ENCODE measurements around the gene SIM1. TPM values are rescaled to one million over a fixed set of nuclear protein-coding genes. Genes with fewer than 3 reads are reported as not detected.

Gene SIM1
- total RNA-seq, 1 experiment from 2014 or later: not detected

GRCh38 chr6:100465701-100466409 is 1.1 kb upstream of the SIM1 start:
- intact Hi-C loops (cut with micrococcal nuclease; ENCODE audit: unreplicated experiment) (no loop called here), in situ Hi-C loops (cut with HindIII; ENCODE audit: low pct_unique_long_range_greater_than_20kb, low sequenced_read_pairs) (no loop called here)
- H3K36me3 ChIP-seq (ENCODE audit: control insufficient read depth, insufficient read depth, low read length): no peaks in the 10 kb centered on the region
- no TSS peak for BruUV-seq (replicated peaks)
- DNase-seq (ENCODE audit: low read depth, low spot score): no peak
- ATAC-seq: no peak
- H3K27ac ChIP-seq (ENCODE audit: low read length): no peak overlapping the region
- ChIA-PET POLR2A (no interaction called here), CTCF (no interaction called here)
- H3K9me3 ChIP-seq (ENCODE audit: control insufficient read depth, insufficient read depth, low read depth, low read length): no peaks in the 10 kb centered on the region
- H3K27me3 ChIP-seq (ENCODE audit: control insufficient read depth, insufficient read depth, low read length): peaks cover 7% of the 10 kb centered on the region; the same call in 1 of the 2 replicates
- H3K4me3 ChIP-seq (ENCODE audit: low read depth in 2 of 2, low read length in 2 of 2): no peak overlapping the region
- H3K4me1 ChIP-seq (ENCODE audit: control insufficient read depth, insufficient read depth, low read length): peaks cover 6% of the 10 kb centered on the region
- TF ChIP-seq POLR2AphosphoS5 (IDR thresholded peaks at IDR 0.05; ENCODE audit: low read depth, low read length) (no peak), REST (IDR thresholded peaks at IDR 0.05; ENCODE audit: insufficient read depth in 1 of 2, low read depth in 2 of 2, low read length in 1 of 2) (no peak), TCF7L2 (IDR thresholded peaks at IDR 0.05; ENCODE audit: low read depth, low read length) (no peak), CTCF (IDR thresholded peaks at IDR 0.05) (no peak), SIN3A (IDR thresholded peaks at IDR 0.05; ENCODE audit: borderline replicate concordance, insufficient read depth, low read depth, low read length) (no peak)

GRCh38 chr6:100464162-100464851 is 414 bp downstream of the SIM1 start:
- intact Hi-C loops (cut with micrococcal nuclease; ENCODE audit: unreplicated experiment): no loop called here
- H3K9me3 ChIP-seq (ENCODE audit: control insufficient read depth, insufficient read depth, low read depth, low read length): no peaks in the 10 kb centered on the region
- peaks cover 6% of the 10 kb centered on the region for H3K4me1 ChIP-seq (ENCODE audit: control insufficient read depth, insufficient read depth, low read length)
- no TSS peak for BruUV-seq (replicated peaks)
- ATAC-seq (no peak), DNase-seq (ENCODE audit: low read depth, low spot score) (no peak)
- in situ Hi-C loops (cut with HindIII; ENCODE audit: low pct_unique_long_range_greater_than_20kb, low sequenced_read_pairs): no loop called here
- no peaks in the 10 kb centered on the region for H3K36me3 ChIP-seq (ENCODE audit: control insufficient read depth, insufficient read depth, low read length)
- H3K4me3 ChIP-seq (ENCODE audit: low read depth in 2 of 2, low read length in 2 of 2): no peak overlapping the region
- CTCF ChIA-PET: no interaction called here
- TF ChIP-seq CTCF (IDR thresholded peaks at IDR 0.05) (no peak), SIN3A (IDR thresholded peaks at IDR 0.05; ENCODE audit: borderline replicate concordance, insufficient read depth, low read depth, low read length) (no peak), POLR2AphosphoS5 (IDR thresholded peaks at IDR 0.05; ENCODE audit: low read depth, low read length) (no peak), REST (IDR thresholded peaks at IDR 0.05; ENCODE audit: insufficient read depth in 1 of 2, low read depth in 2 of 2, low read length in 1 of 2) (no peak), TCF7L2 (IDR thresholded peaks at IDR 0.05; ENCODE audit: low read depth, low read length) (no peak)
- H3K27ac ChIP-seq (ENCODE audit: low read length): no peak overlapping the region
- peaks cover 7% of the 10 kb centered on the region; the same call in 1 of the 2 replicates for H3K27me3 ChIP-seq (ENCODE audit: control insufficient read depth, insufficient read depth, low read length)
- POLR2A ChIA-PET: no interaction called here

Measured in Panc1 (cell line).